Spleen (tissue), 11 donors: Measurements from ENCODE around the gene RBM24. TPM values are rescaled to one million over a fixed set of nuclear protein-coding genes. Genes with fewer than 3 reads are reported as not detected.

Source experiments
- DNase-seq: peaks from one replicate; pipeline ENCODE4 v3.0.0-alpha.2; 2020
- H3K27ac ChIP-seq, 8 donors: fragments of 200-600 bp; sonication (generic) in 7 of 8; 1 replicate in 4 of 8; 2 replicates in 4 of 8; pipeline versions ENCODE4 v1.5.0 to v1.8.0; 2016 to 2021; ENCODE audit warnings: inconsistent platforms in 4 of 8, mild to moderate bottlenecking in 4 of 8, moderate library complexity in 1 of 8
- H3K27me3 ChIP-seq, 7 donors: fragments of 200-600 bp; sonication (generic) in 6 of 7; replicated peaks in 1 of 7; 1 replicate in 4 of 7; 2 replicates in 3 of 7; pipeline versions ENCODE4 v1.5.0 to v1.8.0; 2016 to 2021; ENCODE audit warnings: inconsistent platforms in 3 of 7, mild to moderate bottlenecking in 1 of 7
- H3K36me3 ChIP-seq, 6 donors: fragments of 200-600 bp; sonication (generic) in 5 of 6; 1 replicate in 4 of 6; 2 replicates in 2 of 6; pipeline versions ENCODE4 v1.5.0 to v1.8.0; 2016 to 2021; ENCODE audit warnings: inconsistent platforms in 2 of 6
- H3K4me1 ChIP-seq, 6 donors: fragments of 200-600 bp; sonication (generic) in 5 of 6; 1 replicate in 3 of 6; 2 replicates in 3 of 6; pipeline versions ENCODE4 v1.5.0 to v1.8.0; 2016 to 2021; ENCODE audit warnings: inconsistent platforms in 3 of 6
- H3K4me3 ChIP-seq, 8 donors: fragments of 200-600 bp; sonication (generic) in 7 of 8; 1 replicate in 4 of 8; 2 replicates in 4 of 8; pipeline versions ENCODE4 v1.5.0 to v1.8.0; 2016 to 2021; ENCODE audit warnings: inconsistent platforms in 4 of 8, mild to moderate bottlenecking in 4 of 8, moderate library complexity in 2 of 8
- H3K9me3 ChIP-seq, 8 donors: fragments of 200-600 bp; sonication (generic) in 7 of 8; 1 replicate in 4 of 8; 2 replicates in 4 of 8; pipeline versions ENCODE4 v1.5.0 to v1.8.0; 2016 to 2021; ENCODE audit warnings: inconsistent platforms in 4 of 8
- CTCF ChIP-seq, 11 experiments: fragments of 200-600 bp in 7 of 11; fragments of 450-650 bp in 4 of 11; sonication (generic) in 4 of 11; IDR thresholded peaks in 8 of 11; conservative IDR thresholded peaks in 3 of 11; 1 replicate in 7 of 11; 2 replicates in 4 of 11; pipeline versions ENCODE4 v1.4.0 to v1.8.0; 2016 to 2021; ENCODE audit warnings: antibody characterized with exemption in 11 of 11, inconsistent platforms in 4 of 11, mild to moderate bottlenecking in 1 of 11
- POLR2A ChIP-seq, 3 donors: fragments of 450-650 bp; IDR thresholded peaks; one replicate each; pipeline ENCODE4 v1.5.1; 2017; ENCODE audit warnings: antibody characterized with exemption in 3 of 3, mild to moderate bottlenecking in 1 of 3
- POLR2AphosphoS5 ChIP-seq, 3 donors: sonication (generic); formaldehyde crosslinking; IDR thresholded peaks; one replicate each; pipeline ENCODE4 v1.5.1; 2017; ENCODE audit warnings: antibody characterized with exemption in 3 of 3
- WGBS, 5 donors: extraction: QIAGEN DNeasy Blood & Tissue Kit in 3 of 5; methylation state at CpG; one replicate each; pipeline versions ENCODE4 v1.1.5 to v1.1.7; 2013 to 2018; 5-methylcytosine and 5-hydroxymethylcytosine counted together
- intact Hi-C: fragments of 100-400 bp; cut with DNase I; formaldehyde crosslinking; loops from one replicate; pipeline ENCODE4 v1.15.0; 2023; ENCODE audit warnings: low total_unique reads
- polyA plus RNA-seq, 3 donors: library from polyadenylated mRNA; stranded (reverse); fragments of 200-250 nt; gene quantifications; one replicate each; pipeline ENCODE4 v1.2.1, GENCODE V29; 2013
- total RNA-seq, 7 donors: library from RNA; depleted of rRNA in 3 of 7; stranded (reverse); fragments of >200 nt in 3 of 7; fragmentation: NEBNext Ultra II Directional in 4 of 7; extraction: Animal tissue kit (Norgen Biotek cat#: 25700) in 4 of 7; gene quantifications; one replicate each; pipeline versions ENCODE4 v1.1.0 to v1.2.1, GENCODE V29; 2016 to 2021
- donor health status: healthy with polysubstance abuse.
- donor health status: DM: no; HTN: no; CAD: no; lungs with moderate emphysema.
- donor health status: DM: no; HTN: no; CAD: no.
- donor health status: Bipolar disorder and iron deficiency.
- donor health status: healthy.
- donor health status: DM: no; HTN: no; CAD: no.
- donor health status: DM: yes; HTN: yes; CAD: no.

The RBM24 gene
- total and polyA plus RNA-seq, 10 donors = 0.33 to 1.8 (median 0.88) TPM

- DNase-seq = no peak
- no peaks in the 10 kb centered on the region for H3K27me3 ChIP-seq
- H3K9me3 ChIP-seq = peaks cover 0 to 7% (median 0%) of the 10 kb centered on the region in 8 donors
- no peaks in the 10 kb centered on the region for H3K4me1 ChIP-seq
- 81 to 93% (median 87%) methylated on average over 7 of the region's 7 CpGs for WGBS, 5 donors
- no peak overlapping the region for H3K4me3 ChIP-seq
- TF ChIP-seq POLR2AphosphoS5 (IDR thresholded peaks at IDR 0.05) = no peak
- TF ChIP-seq POLR2A (IDR thresholded peaks at IDR 0.05) = no peak
- no peak for TF ChIP-seq CTCF (IDR thresholded peaks at IDR 0.05 in 8 of 11, conservative IDR thresholded peaks at IDR 0.05 in 3 of 11)
- no peaks in the 10 kb centered on the region for H3K36me3 ChIP-seq
- intact Hi-C loops = no loop called here
- H3K27ac ChIP-seq = no peak overlapping the region
These were observed 60.1 kb downstream of the RBM24 start for GRCh38 chr6:17341117-17341805.

- no peaks in the 10 kb centered on the region for H3K27me3 ChIP-seq
- no peak overlapping the region for H3K27ac ChIP-seq
- no peaks in the 10 kb centered on the region for H3K4me1 ChIP-seq
- WGBS, 5 donors = 63 to 80% (median 67%) methylated on average over 3 of the region's 3 CpGs
- TF ChIP-seq POLR2A (IDR thresholded peaks at IDR 0.05) (no peak), POLR2AphosphoS5 (IDR thresholded peaks at IDR 0.05) (no peak), CTCF (IDR thresholded peaks at IDR 0.05 in 8 of 11, conservative IDR thresholded peaks at IDR 0.05 in 3 of 11) (no peak)
- intact Hi-C loops = no loop called here
- no peaks in the 10 kb centered on the region for H3K36me3 ChIP-seq
- no peak for DNase-seq
- H3K4me3 ChIP-seq = no peak overlapping the region
- peaks cover 0 to 7% (median 0%) of the 10 kb centered on the region in 8 donors for H3K9me3 ChIP-seq
These were observed 60.7 kb downstream of the RBM24 start for GRCh38 chr6:17341891-17342290.

GRCh38 chr6:17343215-17343614 is 62.1 kb downstream of the RBM24 start:
- no peak overlapping the region for H3K27ac ChIP-seq
- H3K27me3 ChIP-seq = no peaks in the 10 kb centered on the region
- intact Hi-C loops = no loop called here
- H3K4me1 ChIP-seq = no peaks in the 10 kb centered on the region
- no peaks in the 10 kb centered on the region for H3K36me3 ChIP-seq
- no peak for DNase-seq
- WGBS, 5 donors = 68 to 83% (median 73%) methylated on average over 2 of the region's 2 CpGs
- H3K9me3 ChIP-seq = peaks cover 0 to 7% (median 0%) of the 10 kb centered on the region in 8 donors
- no peak overlapping the region for H3K4me3 ChIP-seq
- TF ChIP-seq POLR2A (IDR thresholded peaks at IDR 0.05) (no peak), CTCF (IDR thresholded peaks at IDR 0.05 in 8 of 11, conservative IDR thresholded peaks at IDR 0.05 in 3 of 11) (no peak), POLR2AphosphoS5 (IDR thresholded peaks at IDR 0.05) (no peak)

Other genes starting within 250 kb of the RBM24 start
- not detected for gene STMND1, start 179.3 kb upstream of the RBM24 start, total RNA-seq
- not detected for gene STMND1, start 179.3 kb upstream of the RBM24 start, polyA plus RNA-seq
- 1 to 10 TPM in 6 of 7 donors, under 1 TPM in 1; 0.68 to 2.6 (median 1.6) TPM for gene CAP2, start 112.2 kb downstream of the RBM24 start, total RNA-seq
- 1 to 10 TPM; 1.8 to 2.8 (median 2.3) TPM for gene CAP2, start 112.2 kb downstream of the RBM24 start, polyA plus RNA-seq